OCI-LY7 (cell line): Measurements from ENCODE around the gene TPT1. TPM values are rescaled to one million over a fixed set of nuclear protein-coding genes. Genes with fewer than 3 reads are reported as not detected.

Experiments
- BruUV-seq: library from RNA; stranded (reverse); fragments of 400-500 nt; replicated peaks from 2 replicates; lab custom pipeline; 2021; lab: Mats Ljungman, UMichigan
- CTCF ChIA-PET: fragments of 300-600 bp; sonication (Branson Sonifier 250); formaldehyde crosslinking; loops from one replicate; lab custom pipeline; 2022; ENCODE audit warnings: antibody characterized with exemption; ENCODE audit not compliant: unreplicated experiment; lab: Charles Lee
- POLR2A ChIA-PET: fragments of 300-600 bp; sonication (Branson Sonifier 250); formaldehyde crosslinking; loops from one replicate; lab custom pipeline; 2022; ENCODE audit warnings: antibody characterized with exemption; lab: Charles Lee
- DNase-seq: peaks from one replicate; pipeline ENCODE4 v3.0.0-alpha.2; 2015; ENCODE audit warnings: low spot score
- H2AFZ ChIP-seq: fragments of 200-600 bp; sonication (generic), shearing (Covaris generic); 2 replicates; pipeline ENCODE4 v1.6.1; 2014; ENCODE audit warnings: mild to moderate bottlenecking, antibody characterized with exemption, low read length, moderate library complexity
- H3K27ac ChIP-seq: fragments of 200-600 bp; sonication (generic); 2 replicates; pipeline ENCODE4 v1.5.1; 2014; ENCODE audit warnings: mixed run types, low read depth, mild to moderate bottlenecking, moderate library complexity, low read length, inconsistent platforms; ENCODE audit not compliant: poor library complexity, severe bottlenecking
- H3K36me3 ChIP-seq: fragments of 200-600 bp; sonication (generic); 2 replicates; pipeline ENCODE4 v1.6.1; 2014; ENCODE audit warnings: mild to moderate bottlenecking, antibody characterized with exemption, low read length, moderate library complexity, mixed read lengths; ENCODE audit not compliant: insufficient read depth
- H3K4me1 ChIP-seq: fragments of 200-600 bp; sonication (generic); 2 replicates; pipeline ENCODE4 v1.5.1; 2014; ENCODE audit warnings: mild to moderate bottlenecking, low read length; ENCODE audit not compliant: insufficient read depth, poor library complexity, severe bottlenecking
- H3K4me2 ChIP-seq: fragments of 200-600 bp; sonication (generic); 2 replicates; pipeline ENCODE4 v1.6.1; 2014; ENCODE audit warnings: mild to moderate bottlenecking, low read length
- H3K4me3 ChIP-seq: fragments of 200-600 bp; sonication (generic); 2 replicates; pipeline ENCODE4 v1.5.1; 2014; ENCODE audit warnings: mild to moderate bottlenecking, low read depth, low read length; ENCODE audit not compliant: poor library complexity, severe bottlenecking
- H3K79me2 ChIP-seq: fragments of 200-600 bp; sonication (generic); 2 replicates; pipeline ENCODE4 v1.6.1; 2016; ENCODE audit warnings: low read depth, mild to moderate bottlenecking, low read length, moderate library complexity, mixed read lengths; ENCODE audit not compliant: insufficient read depth
- H3K9me2 ChIP-seq: fragments of 200-600 bp; sonication (generic); 2 replicates; pipeline ENCODE4 v1.6.1; 2016; ENCODE audit warnings: mild to moderate bottlenecking, low read length, mixed read lengths; ENCODE audit not compliant: insufficient read depth
- H3K9me3 ChIP-seq: fragments of 200-600 bp; sonication (generic); 2 replicates; pipeline ENCODE4 v1.6.1; 2014; ENCODE audit warnings: mild to moderate bottlenecking, mixed run types, low read length, mixed read lengths
- H4K20me1 ChIP-seq: fragments of 200-600 bp; sonication (generic); 2 replicates; pipeline ENCODE4 v1.6.1; 2014; ENCODE audit warnings: mild to moderate bottlenecking, antibody characterized with exemption, low read length, moderate library complexity, mixed read lengths; ENCODE audit not compliant: insufficient read depth
- CTCF ChIP-seq: fragments of 200-600 bp; sonication (generic); conservative IDR thresholded peaks from 2 replicates; pipeline ENCODE4 v1.5.1; 2014; ENCODE audit warnings: mild to moderate bottlenecking, antibody characterized with exemption, low read length, moderate library complexity, mixed read lengths
- EZH2phosphoT487 ChIP-seq: fragments of 200-600 bp; sonication (generic); IDR thresholded peaks from 2 replicates; pipeline ENCODE4 v1.6.1; 2018; ENCODE audit warnings: low read depth, borderline replicate concordance, mild to moderate bottlenecking, mixed run types, antibody characterized with exemption, low read length, moderate library complexity, mixed read lengths
- intact Hi-C: fragments of 100-400 bp; cut with micrococcal nuclease; formaldehyde crosslinking; loops from one replicate; pipeline ENCODE4 v1.10.0; 2022; ENCODE audit not compliant: unreplicated experiment
- total RNA-seq, 2 experiments: library from RNA; depleted of rRNA in 1 of 2; stranded (reverse); fragments of >200 nt in 1 of 2; shearing (Covaris generic) in 1 of 2; gene quantifications; 2 replicates each; pipeline ENCODE4 v1.2.3, GENCODE V29; 2014 to 2022

The TPT1 gene
- total RNA-seq, 2 experiments from 2014 or later = 1,996 to 2,337 TPM

GRCh38 chr13:45332036-45332830 is 8.8 kb downstream of the TPT1 start:
- POLR2A ChIA-PET = interaction anchor here (0.5 to 4.9 kb wide), 4 partner anchors 9 to 136 kb away, joined by 4 to 24 read pairs (median 4); partner anchors contain the start of gene TPT1
- intact Hi-C loops = no loop called here
- TSS peak; percentile 13 for BruUV-seq

DNA sequence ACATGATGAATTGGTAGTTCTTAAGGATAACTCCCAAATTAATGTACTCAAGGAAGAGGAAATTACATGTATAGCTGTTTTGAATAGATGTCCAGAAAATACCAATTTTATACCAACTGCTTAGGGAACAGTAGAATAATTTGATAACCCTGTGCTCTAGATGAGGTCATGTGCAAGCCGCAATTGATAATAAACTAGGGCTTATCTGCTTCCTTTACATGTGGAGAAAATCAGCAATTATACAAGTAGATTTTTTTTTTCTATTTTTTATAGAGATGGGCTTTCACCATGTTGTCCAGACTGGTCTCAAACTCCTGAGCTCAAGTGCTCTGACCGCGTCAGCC is 9.3 kb downstream of the TPT1 start:
- no peak overlapping the region for H3K4me3 ChIP-seq
- no peaks in the 10 kb centered on the region for H3K9me3 ChIP-seq
- DNase-seq = no peak
- peak overlapping the region; percentile 15 for H3K27ac ChIP-seq
- peaks cover 61% of the 10 kb centered on the region for H3K4me1 ChIP-seq
- intact Hi-C loops = no loop called here
- ChIA-PET POLR2A (interaction anchor here (0.6 to 4.9 kb wide), 4 partner anchors 10 to 440 kb away, joined by 4 to 24 read pairs (median 4); partner anchors contain the start of gene TPT1), CTCF (interaction anchor here (0.6 kb wide), 1 partner anchor 29 kb away, joined by 3 read pairs; no protein-coding TSS in a partner anchor)
- peaks cover 44% of the 10 kb centered on the region for H4K20me1 ChIP-seq
- TF ChIP-seq EZH2phosphoT487 = no peak
- no peak for TF ChIP-seq CTCF
- H3K9me2 ChIP-seq = no peaks in the 10 kb centered on the region
- H3K4me2 ChIP-seq = no peak overlapping the region
- H2AFZ ChIP-seq = no peak overlapping the region
- BruUV-seq = no TSS peak
- peaks cover 29% of the 10 kb centered on the region; the same call in 1 of the 2 replicates for H3K79me2 ChIP-seq
- peaks cover 41% of the 10 kb centered on the region for H3K36me3 ChIP-seq

More at GRCh38 chr13:45332036-45332830, 8.8 kb downstream of the TPT1 start:
- no peaks in the 10 kb centered on the region for H3K9me3 ChIP-seq
- no peak for TF ChIP-seq EZH2phosphoT487
- no peak for TF ChIP-seq CTCF
- no peak overlapping the region for H3K27ac ChIP-seq
- no peaks in the 10 kb centered on the region for H3K9me2 ChIP-seq
- no peak for DNase-seq
- peaks cover 47% of the 10 kb centered on the region for H3K36me3 ChIP-seq
- CTCF ChIA-PET = no interaction called here
- peaks cover 64% of the 10 kb centered on the region for H3K4me1 ChIP-seq
- H2AFZ ChIP-seq = no peak overlapping the region
- no peak overlapping the region for H3K4me3 ChIP-seq
- no peak overlapping the region for H3K4me2 ChIP-seq
- peaks cover 35% of the 10 kb centered on the region; the same call in 1 of the 2 replicates for H3K79me2 ChIP-seq
- H4K20me1 ChIP-seq = peaks cover 50% of the 10 kb centered on the region
